T-helper 22 cell (primary cell): ENCODE measurements around the gene TSPAN18.

Experiments
- DNase-seq: peaks from one replicate; pipeline ENCODE4 v3.0.0-alpha.2; 2020; ENCODE audit warnings: low read depth

The TSPAN18 gene

DNA sequence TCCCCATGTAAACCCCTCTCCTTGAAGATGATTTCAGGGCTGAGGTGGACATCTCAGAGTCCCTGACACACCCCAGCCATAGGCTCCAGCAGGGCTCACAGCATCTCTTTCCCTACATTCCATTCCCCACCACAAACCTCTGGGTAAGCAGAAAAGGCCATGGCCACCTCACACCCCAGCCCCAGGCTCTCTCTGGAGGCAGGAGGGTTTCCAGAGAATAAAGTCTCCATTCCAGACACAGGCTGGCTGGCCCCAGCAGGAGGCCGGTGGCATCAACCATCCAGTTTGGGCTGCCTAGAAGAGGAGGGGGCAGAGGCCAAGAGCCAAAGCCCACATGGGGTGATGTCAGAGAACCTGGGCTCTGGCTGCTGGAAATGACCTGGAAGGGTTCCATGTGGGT lies 162.5 kb downstream of the TSPAN18 start:
- no peak for DNase-seq

DNA sequence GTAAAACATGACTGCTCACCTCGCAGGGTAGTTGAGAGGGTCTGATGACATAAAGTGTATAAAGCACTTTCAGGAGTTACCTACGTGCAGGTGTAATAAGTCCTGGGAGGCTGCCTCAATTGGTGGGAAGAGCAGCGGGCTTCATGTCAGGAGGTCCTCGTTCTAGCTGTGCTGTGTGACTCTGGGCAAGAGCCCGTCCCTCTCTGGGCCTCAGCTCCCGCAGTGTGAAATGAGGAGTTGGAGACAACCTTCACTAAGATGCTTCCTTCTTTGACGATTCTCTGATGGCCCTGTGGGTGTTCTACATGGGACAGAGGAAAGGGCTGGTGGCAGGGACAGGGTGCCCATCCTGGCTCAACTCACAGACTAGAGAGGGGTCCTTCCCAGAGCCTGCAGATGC lies 166.1 kb downstream of the TSPAN18 start:
- no peak for DNase-seq

DNA sequence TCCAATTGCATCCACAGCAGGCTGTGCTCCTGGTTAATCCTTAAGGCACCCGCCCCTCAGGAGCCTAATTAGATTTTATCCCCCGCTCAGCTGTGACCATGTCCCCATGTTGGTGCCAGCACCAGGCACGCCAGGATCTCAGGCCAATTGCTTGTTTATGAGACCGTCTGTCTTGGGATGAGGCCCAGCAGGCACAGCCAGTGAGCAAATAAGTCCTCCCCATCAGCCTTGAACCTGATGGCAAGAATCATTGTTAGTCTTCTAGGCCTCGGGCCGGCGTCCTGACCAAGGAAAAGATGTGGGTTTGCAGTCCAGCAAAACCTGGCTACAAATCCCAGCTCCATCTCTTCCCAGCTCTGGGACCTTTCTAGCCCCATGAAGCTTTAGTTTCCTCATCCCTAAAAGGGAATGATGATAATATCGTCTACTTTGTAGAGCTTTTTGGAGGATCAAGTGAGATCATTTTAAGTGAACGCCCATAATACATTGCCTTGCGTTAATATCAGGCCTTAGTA lies 166.6 kb downstream of the TSPAN18 start:
- DNase-seq, result no peak

DNA sequence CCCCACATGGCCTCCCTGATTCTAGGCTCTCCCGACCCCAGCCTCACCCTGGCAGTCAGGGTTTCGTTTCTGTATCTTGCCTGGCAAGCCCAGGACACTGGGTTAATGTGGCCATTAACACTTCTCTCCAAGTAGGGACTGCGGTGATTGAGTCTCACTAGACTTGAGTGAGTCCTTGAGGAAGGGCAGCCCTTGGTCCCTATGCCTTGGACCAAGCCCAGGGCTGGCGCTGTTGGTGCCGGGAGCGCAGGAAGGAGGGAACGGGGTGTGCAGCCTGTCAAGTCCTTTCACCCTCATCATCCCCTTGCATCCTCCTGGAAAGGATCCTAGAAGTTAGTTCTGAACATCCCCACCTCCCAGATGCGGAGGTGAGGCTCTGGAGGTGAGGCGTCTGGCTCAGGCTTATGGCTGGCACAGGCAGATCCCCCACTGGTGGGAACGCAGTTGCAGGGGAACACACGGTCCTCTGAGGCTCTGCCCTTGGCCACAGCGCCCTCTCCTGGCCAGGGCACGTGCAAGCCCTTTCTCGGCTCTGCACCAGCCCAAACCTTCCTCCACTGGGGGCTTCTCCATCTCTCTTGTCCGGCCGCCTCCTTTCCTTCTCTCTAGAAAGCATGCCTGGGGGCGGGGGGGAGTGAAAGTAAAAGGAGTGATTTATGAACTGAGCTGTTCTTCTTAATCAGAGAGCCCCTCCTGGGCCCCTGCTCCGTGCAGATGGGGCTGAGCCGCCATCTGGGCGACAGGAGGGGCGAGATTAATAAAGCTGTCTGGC lies 167.3 kb downstream of the TSPAN18 start:
- DNase-seq, result peak; percentile 26

DNA sequence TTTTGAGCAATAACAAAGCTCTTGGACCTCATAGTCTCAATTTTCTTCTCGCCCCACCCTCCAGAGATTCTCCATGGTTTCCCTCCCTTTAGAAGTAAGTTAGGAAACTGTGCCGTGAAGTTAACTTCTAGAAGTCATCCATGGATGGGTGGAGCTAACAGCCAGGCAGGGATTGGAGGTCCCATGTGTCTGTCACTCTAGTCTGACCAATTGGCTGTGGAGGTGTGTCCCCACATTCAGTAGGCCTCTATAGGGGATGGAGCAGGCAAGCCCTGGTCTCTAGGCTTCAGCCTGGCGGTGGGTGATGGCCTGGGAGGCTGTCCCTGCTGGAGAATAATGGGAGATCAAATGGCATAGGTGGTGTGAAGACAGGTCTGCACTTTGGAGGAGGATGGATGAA lies 173.2 kb downstream of the TSPAN18 start:
- no peak for DNase-seq

DNA sequence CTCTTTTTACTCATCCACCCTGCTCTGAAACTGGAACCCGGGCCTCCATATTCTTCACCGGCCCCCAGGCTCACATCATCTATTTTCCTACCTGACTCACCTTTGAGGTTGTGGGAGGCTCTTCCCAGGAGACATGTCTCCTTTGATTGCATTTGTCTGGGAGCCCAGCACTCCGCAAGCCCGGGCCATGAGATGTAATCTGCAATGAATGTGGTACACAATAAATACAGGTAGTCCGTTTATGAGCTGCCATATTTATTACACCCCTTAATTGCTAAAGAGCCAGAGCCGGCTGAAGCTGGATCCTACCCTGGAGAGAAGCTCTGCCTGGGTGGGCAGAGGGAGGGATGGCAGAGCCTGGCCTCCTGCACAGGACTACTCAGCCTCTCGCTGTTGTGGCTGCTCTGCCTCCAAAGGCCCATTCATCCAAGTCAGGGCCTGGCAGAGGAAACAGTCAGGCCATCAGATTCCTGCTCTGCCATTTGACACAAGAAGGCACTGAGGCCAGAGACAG lies 174.4 kb downstream of the TSPAN18 start:
- DNase-seq, result no peak

DNA sequence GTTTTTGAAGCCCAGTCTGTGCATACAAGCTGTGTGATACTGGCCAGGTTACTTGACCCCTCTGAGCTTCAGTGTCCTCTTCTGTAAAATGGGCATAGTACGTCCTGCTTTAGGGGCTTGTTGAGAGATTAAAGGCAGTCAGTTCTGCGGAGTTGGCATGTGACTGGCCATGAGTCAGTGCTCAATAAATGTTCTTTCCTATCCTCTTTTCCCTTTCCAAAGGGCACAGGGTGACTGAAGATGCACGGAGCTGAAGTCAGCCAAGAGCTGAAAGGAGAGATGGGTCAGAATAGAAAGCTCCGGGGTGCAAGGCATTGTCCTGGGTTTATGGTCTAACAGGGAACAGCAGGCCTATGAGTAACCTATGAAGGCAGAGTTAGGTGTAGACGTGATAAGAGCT lies 175.0 kb downstream of the TSPAN18 start:
- DNase-seq, result no peak

DNA sequence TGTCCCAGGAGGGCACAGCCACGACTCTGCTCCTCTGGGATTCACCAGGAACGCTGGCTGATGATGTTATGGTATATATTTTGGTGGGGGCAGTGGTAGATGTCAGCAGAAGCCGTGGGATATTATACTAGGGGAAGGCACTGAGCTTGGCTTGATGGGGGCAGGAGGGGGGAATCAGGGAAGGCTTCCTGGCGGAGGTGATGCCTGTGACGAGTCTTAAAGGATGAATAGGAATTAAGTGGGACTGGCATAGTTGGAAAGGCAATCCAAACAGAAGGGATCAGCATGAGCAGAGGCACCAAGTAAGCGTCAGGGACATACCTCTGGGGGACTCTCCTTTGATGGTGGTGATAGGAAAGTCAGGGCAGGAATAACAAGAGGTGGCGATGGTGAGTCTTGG lies 176.3 kb downstream of the TSPAN18 start:
- DNase-seq, result no peak

DNA sequence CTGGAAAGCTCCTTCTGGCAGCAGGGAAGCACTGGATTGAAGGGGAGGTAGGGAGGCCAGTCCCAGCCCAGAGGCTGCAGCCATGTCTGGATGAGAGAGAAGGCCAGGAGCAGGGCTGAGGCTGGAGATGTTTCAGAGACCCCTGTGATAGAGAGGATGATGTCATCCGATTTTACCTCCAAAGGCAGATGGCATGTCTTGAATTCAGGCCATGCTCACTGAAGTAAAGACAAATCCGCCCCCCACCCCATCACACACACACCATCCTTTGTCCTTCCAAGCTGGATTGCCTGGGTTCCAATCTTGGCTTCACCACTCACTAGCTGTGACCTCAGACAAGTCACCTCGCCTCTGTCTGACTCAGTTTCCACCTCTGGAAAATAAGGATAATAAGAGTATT lies 176.8 kb downstream of the TSPAN18 start:
- DNase-seq, result no peak

DNA sequence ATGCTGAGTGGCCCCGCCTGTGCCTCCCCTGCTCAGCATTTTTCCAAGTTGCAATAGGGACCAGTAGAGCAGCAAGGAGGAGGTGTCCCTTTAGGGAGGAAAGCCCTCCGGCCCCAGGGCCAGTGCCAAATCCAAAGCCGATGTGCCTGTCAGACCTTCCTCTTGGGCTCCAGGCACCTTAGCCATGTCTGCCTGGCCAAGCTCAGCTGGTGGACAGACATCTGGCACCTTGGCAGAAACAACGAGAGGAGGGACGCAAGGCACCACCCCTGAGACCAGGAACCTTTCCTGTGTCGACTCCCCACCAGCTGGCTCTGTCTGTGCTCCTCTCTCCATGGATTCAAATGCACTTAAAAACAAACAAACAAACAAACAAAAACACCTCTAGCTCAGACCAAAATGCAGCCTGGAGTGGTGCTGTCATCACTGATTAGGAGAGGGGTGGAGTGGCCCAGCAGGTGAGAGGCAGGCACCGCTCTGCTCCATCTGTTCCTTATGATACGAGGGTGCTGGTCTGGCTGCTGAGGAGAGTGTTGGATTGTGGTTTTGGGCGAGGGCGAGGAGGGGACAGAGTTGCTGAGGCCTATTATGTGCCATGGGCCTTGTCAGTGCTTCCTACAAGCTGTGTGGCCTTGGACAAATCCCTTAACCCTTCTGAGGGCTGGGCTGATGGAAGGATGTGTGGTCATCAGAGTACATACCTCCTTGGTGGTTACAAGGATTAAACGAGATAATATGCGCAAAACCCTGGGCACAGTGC lies 177.7 kb downstream of the TSPAN18 start:
- DNase-seq, result no peak

DNA sequence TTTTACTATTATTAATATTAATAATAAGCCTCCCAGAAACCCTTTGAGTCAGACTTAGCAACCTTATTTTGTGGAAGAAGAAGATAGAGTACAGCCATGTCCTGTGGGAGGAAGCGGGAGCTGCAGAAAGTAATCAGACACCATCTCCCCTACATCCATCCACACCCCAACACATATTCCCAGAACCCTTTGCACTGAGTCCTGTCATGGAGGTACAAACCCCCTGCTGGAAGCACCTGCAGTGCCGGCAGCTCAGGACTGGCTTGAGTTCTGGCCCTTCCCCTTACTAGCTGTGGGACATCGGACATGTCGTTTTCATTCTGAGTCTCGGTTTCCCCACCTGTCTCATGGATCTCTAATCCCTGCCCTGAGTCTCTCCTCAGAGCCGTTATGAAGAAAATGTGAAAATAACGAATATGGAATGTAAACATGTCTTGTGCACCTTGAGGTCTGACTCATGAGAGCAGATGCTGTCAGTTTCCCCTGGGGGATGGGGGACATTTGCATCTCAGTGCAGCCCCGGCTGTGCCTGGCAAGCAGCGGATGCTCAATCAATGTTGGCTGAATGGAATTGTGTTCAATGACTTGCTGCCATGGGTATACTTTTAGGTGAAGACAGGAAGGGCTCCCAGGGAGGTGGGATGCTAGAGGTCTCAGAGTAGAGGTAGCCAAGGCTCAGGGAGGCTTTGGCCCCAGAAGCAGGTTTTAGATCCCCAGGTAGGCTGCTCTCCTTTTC lies 178.5 kb downstream of the TSPAN18 start:
- DNase-seq, result no peak

DNA sequence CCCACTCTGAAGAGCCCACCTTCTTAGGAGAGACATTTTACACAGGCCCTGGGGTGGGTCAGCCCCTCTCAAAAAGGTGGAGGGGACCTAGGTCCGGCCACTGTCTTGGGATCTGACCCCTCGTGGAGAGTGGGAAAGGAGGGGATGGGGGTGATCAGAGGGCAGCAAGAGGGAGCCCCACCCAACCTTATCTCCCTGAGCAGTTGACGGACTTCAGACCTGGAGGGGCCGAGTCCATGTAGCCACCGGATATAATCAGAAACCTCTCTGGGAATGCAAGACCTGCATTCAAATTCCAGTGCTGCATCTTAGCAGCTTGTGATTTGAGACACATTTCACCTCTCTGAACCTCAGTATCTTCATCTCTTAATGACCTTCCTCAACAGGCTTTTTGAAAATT lies 179.9 kb downstream of the TSPAN18 start:
- DNase-seq, result no peak

DNA sequence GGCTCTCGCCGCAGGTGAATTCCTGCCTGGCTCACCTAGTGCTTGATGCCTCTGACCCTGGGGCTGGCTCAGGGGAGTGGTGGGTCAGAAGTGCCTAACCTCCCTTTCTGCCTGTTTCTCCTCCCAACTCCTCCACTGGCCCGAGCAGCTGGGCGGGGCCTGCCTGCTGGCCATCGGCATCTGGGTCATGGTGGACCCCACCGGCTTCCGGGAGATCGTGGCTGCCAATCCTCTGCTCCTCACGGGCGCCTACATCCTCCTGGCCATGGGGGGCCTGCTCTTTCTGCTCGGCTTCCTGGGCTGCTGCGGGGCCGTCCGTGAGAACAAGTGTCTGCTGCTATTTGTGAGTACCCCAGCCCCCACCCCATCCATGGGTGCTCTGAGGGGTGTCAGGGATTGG lies 182.8 kb downstream of the TSPAN18 start:
- no peak for DNase-seq

DNA sequence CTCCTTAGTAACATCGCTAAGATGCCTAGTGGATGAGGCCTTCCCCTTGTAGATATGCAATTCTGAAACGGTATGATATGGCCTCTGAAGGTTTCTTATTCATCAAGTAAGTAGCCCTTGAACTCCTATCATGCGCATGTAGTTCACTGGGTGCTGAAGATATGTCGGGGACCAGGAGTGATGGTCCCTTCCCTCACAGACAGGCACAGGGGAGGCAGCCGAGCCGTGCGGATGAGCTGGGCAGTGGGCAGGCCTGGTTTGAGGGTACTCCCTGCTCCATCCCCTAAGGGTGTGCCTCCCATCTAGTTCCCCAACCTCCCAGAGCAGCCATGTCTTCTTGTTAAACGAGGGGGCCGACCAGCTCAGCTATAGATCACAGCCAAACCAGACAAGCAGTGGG lies 183.8 kb downstream of the TSPAN18 start:
- no peak for DNase-seq

DNA sequence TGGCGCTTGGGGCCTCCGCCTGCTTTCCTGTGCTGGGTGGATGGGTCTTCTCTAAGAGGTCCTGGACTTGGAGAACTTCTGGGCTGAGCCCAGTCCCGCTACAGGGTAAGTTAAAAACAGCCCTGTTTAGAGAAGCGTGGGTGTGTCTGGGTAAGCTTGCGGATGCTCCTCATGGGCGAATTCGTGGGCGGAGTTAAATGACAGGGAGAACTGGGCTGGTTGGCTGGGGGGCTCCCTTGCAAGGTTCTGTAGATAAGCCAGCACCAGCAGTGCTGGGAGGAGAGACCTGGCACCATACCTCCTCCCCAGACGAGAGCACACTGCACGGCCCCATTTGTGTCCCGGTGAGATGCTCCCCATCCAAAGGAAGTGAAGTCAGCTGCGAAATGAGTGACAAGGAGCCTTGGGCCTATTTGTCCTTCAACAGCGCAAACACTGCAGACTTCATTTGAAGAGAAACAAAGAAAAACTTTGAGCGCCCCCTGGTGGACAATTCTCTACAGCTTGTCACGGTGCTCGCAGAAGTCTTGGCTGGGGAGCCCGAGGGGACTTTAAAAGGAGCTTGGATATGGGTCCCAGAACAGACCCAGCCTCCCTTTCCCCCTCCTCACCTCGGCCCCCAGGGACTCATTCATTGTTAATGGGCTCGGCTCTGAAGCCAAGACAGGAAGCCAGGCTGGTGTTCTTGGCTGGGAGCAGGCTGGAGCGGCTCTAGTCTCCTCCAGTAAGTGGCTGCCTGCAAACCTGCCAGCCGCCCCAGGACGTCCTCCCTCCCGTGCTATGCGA lies 184.5 kb downstream of the TSPAN18 start:
- peak; percentile 45 for DNase-seq

DNA sequence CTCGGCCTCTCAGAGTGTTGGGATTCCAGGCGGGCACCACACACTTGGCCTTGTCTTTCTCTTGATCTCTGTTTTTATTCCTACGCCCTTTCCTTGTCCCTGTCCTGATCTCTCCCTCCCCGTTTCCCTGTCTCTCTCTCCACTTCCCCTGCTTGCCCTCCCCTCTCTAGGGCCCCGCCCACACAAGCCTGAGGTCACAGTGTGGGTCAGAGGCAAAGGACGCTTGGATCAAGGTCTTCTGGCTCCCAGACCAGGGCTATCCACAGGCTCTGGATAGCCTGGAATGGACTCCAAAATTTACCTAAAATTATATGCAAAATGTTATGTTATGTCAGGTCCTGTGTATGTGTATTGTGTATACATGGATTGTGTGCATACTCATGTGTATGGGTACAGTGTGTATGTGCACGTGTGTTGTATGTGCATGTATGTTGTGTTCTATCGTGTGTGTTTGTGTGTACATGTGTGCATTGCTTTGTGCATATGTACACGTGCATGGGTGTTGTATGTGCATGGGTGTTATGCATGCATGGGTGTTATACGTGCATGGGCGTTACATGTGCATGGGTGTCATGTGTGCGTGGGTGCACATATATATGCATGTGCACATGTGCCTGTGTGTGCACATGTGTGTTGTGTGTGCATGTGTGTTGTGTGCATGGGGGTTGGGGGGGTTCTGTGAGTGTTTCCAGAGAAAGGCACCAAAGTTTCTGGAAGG lies 185.7 kb downstream of the TSPAN18 start:
- DNase-seq, result no peak

DNA sequence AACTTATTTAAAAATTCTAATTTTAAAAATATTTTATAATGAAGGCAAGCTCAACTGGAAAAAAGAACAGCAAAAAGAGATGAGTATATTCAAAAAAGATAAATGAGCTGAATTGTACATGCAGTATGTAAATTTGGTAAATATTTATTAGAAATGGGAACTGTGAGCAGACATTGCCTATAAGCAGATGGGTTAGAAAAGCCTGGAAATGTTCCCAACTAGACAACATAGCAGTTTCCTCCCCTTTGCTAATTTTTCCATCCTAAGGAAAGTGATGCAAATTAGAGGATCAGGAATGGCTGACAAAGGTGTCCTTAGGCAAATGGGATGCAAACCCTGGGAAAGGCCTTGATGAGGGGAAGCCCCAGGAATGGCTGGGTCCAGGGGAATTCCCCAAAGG lies 186.7 kb downstream of the TSPAN18 start:
- no peak for DNase-seq

DNA sequence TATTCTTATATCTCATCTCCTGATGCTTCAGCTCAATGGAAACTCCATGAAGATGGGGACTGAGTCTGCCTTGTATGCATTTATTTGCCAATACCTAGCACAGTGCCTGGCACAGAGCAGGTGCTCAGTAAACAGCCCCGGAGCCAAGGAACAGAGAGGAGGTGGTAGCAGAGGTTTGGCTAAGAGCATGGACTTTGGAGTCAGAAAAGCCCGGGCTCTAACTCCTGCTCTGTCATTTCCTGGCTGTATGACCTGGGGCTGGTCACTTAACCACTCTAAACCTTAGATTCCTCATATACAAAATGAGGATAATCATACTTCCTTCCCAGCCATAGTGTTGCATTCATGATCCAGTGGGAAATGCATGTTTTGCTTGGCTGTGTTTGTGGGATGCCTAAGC lies 187.3 kb downstream of the TSPAN18 start:
- no peak for DNase-seq

DNA sequence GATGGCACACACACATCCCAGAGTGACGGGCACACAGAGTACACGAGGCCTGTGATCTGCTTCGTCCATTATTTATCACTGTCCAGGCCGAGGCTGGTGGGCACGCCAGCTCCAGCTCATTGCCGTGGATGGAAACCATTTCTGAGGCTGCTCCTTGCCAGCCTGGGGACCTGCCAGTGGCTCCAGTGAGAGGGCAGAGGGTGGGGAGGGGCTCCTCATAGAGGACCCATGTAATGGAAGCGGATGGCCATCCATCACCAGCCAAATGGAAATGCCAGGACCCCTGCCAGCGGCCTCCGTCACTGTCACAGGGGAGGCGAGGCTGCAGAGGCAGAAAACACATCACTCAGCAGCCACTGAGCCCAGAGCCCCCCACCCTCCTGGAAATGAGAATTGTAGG lies 188.2 kb downstream of the TSPAN18 start:
- DNase-seq, result no peak

DNA sequence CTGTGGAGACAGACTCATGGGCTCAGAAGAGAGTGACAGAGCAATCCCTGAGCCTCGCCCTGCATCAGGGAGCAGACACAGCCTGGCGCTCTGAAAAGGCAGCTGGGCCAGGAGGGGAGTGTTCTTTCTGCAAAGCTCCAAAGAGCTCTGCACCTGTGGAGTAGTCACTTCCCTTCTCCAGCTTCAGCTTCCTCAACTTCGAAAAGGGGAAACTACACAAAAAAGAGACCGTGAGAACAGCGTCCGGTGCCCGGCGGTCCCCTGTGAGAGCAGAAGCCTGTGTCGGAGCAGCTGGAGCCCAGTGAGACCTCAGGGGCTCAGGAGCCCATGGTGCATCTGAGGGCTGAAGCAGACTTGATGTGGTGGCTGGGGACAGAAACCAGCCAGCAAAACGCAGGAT lies 188.9 kb downstream of the TSPAN18 start:
- no peak for DNase-seq

DNA sequence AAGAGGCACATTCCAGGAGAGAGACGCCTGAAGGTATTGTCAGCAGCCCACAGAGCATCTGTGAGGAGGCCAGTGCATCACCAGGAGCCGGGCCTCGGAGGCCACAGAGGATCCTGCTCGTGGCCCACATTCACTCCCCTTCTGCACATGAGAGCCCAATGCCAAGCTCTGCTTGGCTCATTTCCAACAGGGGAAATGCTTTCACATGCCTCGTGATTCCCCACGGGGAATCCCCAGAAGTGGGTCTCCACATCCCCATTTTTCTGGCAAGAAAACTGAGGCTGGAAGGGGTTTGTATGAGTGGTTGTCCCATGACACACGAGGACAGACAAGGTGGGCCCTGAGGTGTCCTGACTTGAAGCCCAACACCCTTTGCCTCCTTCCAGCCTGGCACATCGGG lies 189.6 kb downstream of the TSPAN18 start:
- DNase-seq, result no peak
